Measurements from ENCODE around the gene DAPK1.

DNA sequence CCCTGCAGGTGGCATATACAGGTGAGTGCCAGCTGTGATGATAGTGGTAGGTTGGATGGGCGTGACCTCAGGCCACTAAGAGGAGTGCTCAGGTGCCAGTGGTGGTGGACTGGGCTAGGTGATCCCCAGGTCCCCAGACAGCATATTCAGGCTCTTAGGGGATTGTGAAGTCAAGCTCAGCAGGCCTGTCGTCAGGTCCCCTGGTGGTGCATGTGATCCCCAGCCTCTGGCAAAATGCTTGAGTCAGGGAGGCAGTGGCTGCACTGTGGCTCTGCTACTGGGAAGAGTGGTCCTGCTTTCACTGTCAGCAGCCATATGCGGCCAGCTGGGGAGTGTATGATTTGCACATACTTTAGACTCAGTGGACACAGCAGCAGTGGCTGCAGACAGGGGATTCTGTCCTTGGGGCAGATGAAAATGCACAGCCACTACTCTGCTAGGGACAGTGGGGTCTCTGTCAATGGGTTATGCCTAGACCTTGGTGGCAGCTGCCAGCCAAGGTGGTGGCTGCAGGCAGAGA, 196.6 kb downstream of the DAPK1 start:
- TF ChIP-seq, protein P1, sequence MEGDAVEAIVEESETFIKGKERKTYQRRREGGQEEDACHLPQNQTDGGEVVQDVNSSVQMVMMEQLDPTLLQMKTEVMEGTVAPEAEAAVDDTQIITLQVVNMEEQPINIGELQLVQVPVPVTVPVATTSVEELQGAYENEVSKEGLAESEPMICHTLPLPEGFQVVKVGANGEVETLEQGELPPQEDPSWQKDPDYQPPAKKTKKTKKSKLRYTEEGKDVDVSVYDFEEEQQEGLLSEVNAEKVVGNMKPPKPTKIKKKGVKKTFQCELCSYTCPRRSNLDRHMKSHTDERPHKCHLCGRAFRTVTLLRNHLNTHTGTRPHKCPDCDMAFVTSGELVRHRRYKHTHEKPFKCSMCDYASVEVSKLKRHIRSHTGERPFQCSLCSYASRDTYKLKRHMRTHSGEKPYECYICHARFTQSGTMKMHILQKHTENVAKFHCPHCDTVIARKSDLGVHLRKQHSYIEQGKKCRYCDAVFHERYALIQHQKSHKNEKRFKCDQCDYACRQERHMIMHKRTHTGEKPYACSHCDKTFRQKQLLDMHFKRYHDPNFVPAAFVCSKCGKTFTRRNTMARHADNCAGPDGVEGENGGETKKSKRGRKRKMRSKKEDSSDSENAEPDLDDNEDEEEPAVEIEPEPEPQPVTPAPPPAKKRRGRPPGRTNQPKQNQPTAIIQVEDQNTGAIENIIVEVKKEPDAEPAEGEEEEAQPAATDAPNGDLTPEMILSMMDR (IDR thresholded peaks at IDR 0.05): no peak
- TF ChIP-seq POLR2A (IDR thresholded peaks at IDR 0.05): no peak

All from adrenal gland (tissue), 5 donors.